HG03025 (cell line): ENCODE measurements around the gene GPATCH2L.

Source experiments
- ATAC-seq: cut with Tn5 transposase; IDR thresholded peaks from one replicate; pipeline ENCODE4 v1.9.1; 2021; ENCODE audit warnings: mild to moderate bottlenecking, moderate library complexity; ENCODE audit not compliant: unreplicated experiment, low FRiP score

Gene GPATCH2L

DNA sequence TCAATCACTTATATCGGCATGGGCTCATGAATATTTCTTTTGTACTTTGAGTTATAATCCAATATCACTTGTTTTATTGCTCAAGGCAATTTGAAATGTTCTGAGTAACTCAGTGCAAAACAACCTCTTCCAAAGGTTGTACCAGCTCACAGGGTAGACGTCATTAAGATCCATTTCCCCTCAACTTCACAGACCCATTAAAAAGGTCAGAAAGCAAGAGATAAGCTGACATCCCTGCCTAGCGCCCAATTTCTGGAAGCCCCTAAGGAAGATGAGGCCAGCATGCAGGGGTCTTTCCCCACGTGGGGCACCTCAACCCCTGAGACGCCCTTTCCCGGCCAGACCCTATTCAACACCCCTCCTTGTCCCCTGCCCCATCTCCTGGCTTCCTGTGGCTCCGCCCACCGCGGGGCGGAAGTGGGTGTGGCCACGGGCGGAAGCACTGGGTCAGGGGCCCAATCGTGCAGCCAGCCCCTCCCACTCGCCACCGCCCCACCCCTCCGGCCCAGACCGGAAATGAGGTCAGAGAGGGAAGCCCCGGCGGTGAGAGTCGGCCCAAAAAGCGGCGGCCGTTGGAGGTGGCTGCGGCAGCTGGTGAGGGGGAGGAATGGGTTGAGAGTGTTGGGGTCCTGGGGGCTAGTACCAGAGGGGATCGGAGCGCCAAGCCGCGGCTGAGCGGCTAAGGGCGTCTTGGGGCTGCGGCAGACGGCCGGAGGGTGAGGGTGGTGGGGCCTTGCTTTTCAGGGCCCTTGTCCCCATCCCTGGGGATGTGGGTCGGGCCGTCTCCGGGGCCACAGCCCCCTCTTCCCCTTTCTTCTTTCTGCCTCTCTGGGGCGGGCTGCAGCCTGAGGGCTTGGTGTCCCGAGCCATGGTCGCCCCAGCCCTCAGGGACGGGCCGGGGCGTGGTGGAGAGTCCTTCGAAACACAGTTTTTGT is at the start of gene GPATCH2L:
GPATCH2L (plus strand) TSS at position 525 of the 935 bp plus-strand sequence. CDS start 2,442 bp downstream, outside the sequence.
- peak; percentile 92 for ATAC-seq

DNA sequence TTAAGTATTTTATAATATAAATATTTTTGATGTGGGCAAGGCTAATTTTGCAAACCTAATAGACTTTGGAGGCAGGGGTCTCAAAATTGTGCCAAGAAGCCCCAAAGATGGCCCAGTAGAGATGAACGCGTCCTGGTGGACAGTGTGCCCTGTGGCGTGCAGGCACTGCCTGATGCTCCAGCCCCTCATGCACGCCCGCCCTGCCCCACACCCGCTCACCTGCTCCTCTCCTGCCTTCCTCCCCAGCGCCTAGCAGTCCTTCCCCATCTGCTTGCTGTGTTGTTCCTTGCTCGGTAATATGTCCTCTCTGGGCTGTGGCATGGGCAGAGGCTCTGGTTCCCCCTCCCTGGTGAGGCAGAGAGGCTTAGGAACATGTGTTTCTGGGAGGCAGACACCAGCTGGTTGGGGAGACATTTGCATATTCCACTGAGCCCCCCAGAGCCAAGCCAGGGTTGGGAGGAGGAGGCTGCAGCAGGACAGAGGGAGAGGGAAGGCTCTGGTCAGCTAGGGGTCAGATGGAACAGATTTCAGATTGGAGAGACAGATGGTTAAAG is 46.8 kb upstream of the GPATCH2L start:
- no peak for ATAC-seq

DNA sequence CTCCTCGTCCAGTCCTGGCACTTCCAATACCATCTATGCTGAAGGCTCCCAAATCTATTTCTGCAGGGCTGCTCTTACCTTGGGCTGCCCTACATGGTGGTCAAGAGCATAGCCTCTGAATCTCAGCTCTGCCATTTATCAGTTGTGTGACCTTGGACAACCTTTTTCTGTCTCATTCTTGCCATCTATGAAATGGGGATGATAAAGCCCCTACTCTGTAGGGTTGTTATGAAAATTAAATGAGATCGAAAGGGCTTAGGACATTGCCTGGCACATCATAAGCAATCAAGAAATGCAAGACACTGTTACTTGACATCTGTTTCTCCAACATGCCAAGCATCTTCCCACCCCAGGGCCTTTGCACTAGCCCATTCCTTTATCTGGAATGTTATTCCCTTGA is 45.5 kb upstream of the GPATCH2L start:
- ATAC-seq, result no peak

DNA sequence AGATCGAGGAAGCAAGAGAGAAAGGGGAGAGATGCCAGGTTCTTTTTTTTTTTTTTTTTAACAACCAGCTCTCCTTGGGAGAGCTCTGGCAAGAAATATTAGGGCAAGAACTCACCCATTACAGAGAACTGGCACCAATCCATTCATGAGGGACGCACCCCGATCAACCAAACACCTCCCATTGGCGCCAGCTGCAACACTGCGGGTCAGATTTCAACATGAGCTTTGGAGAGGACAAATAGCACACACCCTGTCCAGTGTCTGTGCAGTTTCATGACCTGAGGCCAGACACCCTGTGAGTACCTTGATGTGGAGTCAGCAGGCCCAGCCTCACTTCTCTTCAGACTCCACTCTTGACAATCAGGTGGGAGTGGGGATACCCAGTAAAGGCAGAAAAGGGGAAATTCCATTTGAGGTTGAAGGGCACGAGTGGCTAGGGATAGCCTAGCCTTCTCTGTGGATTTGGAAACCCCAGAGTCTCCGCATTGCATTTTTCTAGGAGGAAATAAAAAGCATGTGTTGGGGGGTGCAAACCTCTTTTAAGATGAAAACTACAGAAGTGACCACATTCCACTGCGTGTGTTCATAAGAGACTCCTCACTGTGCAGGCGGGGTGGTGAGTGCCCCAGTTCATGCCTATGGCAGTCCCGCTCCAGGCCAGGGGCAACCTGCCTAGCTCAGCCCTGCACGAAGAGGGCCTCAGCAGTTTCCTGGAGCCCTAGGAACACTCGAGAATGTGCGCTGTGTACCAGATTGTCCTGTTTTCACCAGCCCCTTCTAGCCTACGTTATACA is 42.4 kb upstream of the GPATCH2L start:
- ATAC-seq, result no peak

- no peak for ATAC-seq
These were observed 38.7 kb upstream of the GPATCH2L start for GRCh38 chr14:76112889-76113624.

- ATAC-seq, result no peak
These were observed 38.0 kb upstream of the GPATCH2L start for GRCh38 chr14:76113691-76114090.

DNA sequence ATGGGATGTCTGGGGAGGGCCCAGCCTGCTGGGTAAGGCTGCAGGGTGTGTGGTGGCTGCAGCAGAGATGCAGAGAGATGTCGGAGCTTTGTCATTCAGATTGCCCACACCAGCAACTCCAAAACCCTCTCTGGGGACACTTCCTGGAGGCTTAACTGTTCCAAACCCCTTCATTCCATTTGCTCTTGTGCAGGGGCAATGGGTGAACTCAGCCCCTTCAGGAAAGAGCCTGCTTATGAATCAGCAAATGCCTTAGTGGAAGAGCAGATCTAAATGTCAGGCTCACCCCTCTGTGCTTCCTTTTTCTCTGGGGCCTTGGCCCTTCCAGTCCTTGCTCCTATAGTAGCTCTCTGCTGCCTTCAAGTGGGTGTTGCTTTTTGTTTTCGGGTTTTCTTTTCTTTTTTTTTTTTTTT is 36.7 kb upstream of the GPATCH2L start:
- no peak for ATAC-seq

- no peak for ATAC-seq
These were observed 33.8 kb upstream of the GPATCH2L start for GRCh38 chr14:76117789-76118484.

DNA sequence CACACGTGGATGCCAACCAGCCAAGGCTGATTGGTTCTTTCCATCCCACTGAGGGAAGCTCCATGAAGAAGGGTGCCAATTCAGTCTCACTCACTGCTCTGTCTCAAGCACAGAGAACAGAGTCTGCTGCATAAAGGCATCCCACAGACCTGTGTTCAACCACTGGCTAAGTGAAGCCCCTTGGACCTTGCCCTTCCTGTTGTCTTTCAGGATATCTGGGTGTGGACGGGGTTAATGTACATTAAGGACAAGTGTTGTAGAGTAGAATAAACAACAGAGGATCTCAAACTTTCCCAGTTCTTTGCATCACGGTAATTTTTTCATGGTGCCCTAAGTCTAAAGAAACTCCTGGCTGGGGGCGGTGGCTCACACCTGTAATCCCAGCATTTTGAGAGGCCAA is 33.1 kb upstream of the GPATCH2L start:
- ATAC-seq, result no peak

- ATAC-seq, result no peak
These were observed 30.5 kb upstream of the GPATCH2L start for GRCh38 chr14:76121089-76121748.

GRCh38 chr14:76123426-76124225 is 28.1 kb upstream of the GPATCH2L start:
- ATAC-seq, result no peak

DNA sequence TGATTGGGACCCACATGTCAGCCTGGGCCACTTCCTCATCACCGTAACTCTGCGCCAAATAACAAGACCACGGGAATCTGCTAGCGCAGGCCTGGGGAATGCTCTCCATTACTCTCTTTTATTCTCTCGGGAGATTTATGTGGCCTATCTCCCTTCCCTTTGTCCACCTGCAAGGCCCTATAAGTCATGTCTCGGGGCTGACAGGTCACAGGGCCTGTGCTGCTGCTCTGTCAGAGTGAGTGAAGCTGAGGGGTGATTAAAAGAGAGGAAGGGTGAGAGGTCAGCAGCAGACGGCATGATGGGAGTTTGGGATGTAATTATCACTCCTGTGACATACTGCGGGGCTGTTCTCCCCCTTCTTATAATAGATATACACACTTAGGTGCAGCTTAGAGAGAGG is 26.2 kb upstream of the GPATCH2L start:
- no peak for ATAC-seq

DNA sequence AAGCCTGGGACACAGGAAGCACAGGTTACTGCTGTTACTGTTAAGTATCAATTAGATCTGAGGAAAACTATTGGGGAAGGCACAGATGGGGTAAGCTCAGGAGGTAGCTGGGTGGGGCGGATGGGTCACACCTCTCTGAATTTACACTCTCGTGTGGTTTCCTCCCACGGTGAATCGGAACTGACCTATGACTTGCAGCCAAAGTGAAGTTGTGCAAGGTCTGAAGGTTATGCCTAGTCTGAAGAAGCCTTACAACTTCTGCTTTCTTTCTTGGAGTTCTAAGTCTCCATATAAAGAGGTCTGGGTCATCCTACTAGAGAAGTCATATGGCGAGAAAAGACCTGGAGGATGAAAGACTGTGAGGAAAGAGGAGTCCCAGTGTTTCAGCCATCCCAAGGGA is 25.6 kb upstream of the GPATCH2L start:
- ATAC-seq, result no peak

GRCh38 chr14:76129851-76130576 is 21.7 kb upstream of the GPATCH2L start:
- ATAC-seq, result no peak

- no peak for ATAC-seq
These were observed 20.4 kb upstream of the GPATCH2L start for GRCh38 chr14:76131071-76131965.

- ATAC-seq, result no peak
These were observed 18.6 kb upstream of the GPATCH2L start for GRCh38 chr14:76133103-76133502.

GRCh38 chr14:76134231-76134630 is 17.5 kb upstream of the GPATCH2L start:
- no peak for ATAC-seq
